ENCODE measurements around the gene SLC7A10.

GRCh38 chr19:33274663-33275558, 49.3 kb upstream of the SLC7A10 start:
- TF ChIP-seq CTCF (IDR thresholded peaks at IDR 0.05) (no peak), POLR2A (IDR thresholded peaks at IDR 0.05) (no peak)

All from testis (tissue), 2 donors.